Measurements from ENCODE around the gene MRNIP.

Gene MRNIP

GRCh38 chr5:179797741-179798140 is 60.9 kb downstream of the MRNIP start:
- peaks cover 50% of the 10 kb centered on the region for H3K36me3 ChIP-seq (ENCODE audit: insufficient read depth, insufficient read length, low read length)
- no peaks in the 10 kb centered on the region for H3K9me3 ChIP-seq (ENCODE audit: insufficient read depth, low read length)
- no peaks in the 10 kb centered on the region for H3K27me3 ChIP-seq (ENCODE audit: insufficient read depth, insufficient read length)
- TF ChIP-seq YY1 (IDR thresholded peaks at IDR 0.05; ENCODE audit: insufficient read depth, insufficient read length) (no peak), SUZ12 (IDR thresholded peaks at IDR 0.05; ENCODE audit: extremely low read depth, insufficient read depth, insufficient read length) (no peak), ZNF274 (IDR thresholded peaks at IDR 0.05; ENCODE audit: low read depth, low read length) (no peak)
- DNase-seq (ENCODE audit: low read depth, low spot score): no peak
- H3K9ac ChIP-seq (ENCODE audit: insufficient read length, low read depth): no peak overlapping the region
- no peak overlapping the region for H3K4me3 ChIP-seq (ENCODE audit: insufficient read length, low read depth)
- peaks cover 18% of the 10 kb centered on the region for H3K4me1 ChIP-seq (ENCODE audit: insufficient read depth, insufficient read length)

GRCh38 chr5:179796877-179797608 is 61.6 kb downstream of the MRNIP start:
- Histone ChIP-seq H3K4me1 (ENCODE audit: insufficient read depth, insufficient read length) (peaks cover 14% of the 10 kb centered on the region), H3K9ac (ENCODE audit: insufficient read length, low read depth) (peak overlapping the region; percentile 70), H3K9me3 (ENCODE audit: insufficient read depth, low read length) (no peaks in the 10 kb centered on the region), H3K4me3 (ENCODE audit: insufficient read length, low read depth) (peak overlapping the region; percentile 60), H3K27me3 (ENCODE audit: insufficient read depth, insufficient read length) (no peaks in the 10 kb centered on the region), H3K36me3 (ENCODE audit: insufficient read depth, insufficient read length, low read length) (peaks cover 48% of the 10 kb centered on the region)
- DNase-seq (ENCODE audit: low read depth, low spot score): no peak
- no peak for TF ChIP-seq SUZ12 (IDR thresholded peaks at IDR 0.05; ENCODE audit: extremely low read depth, insufficient read depth, insufficient read length)
- no peak for TF ChIP-seq ZNF274 (IDR thresholded peaks at IDR 0.05; ENCODE audit: low read depth, low read length)
- no peak for TF ChIP-seq YY1 (IDR thresholded peaks at IDR 0.05; ENCODE audit: insufficient read depth, insufficient read length)

GRCh38 chr5:179795863-179796833 is 62.5 kb downstream of the MRNIP start:
- H3K4me1 ChIP-seq (ENCODE audit: insufficient read depth, insufficient read length): peaks cover 13% of the 10 kb centered on the region
- H3K9ac ChIP-seq (ENCODE audit: insufficient read length, low read depth): peak overlapping the region; percentile 81
- H3K36me3 ChIP-seq (ENCODE audit: insufficient read depth, insufficient read length, low read length): peaks cover 44% of the 10 kb centered on the region
- no peaks in the 10 kb centered on the region for H3K9me3 ChIP-seq (ENCODE audit: insufficient read depth, low read length)
- peak overlapping the region; percentile 60 for H3K4me3 ChIP-seq (ENCODE audit: insufficient read length, low read depth)
- no peak for DNase-seq (ENCODE audit: low read depth, low spot score)
- no peak for TF ChIP-seq YY1 (IDR thresholded peaks at IDR 0.05; ENCODE audit: insufficient read depth, insufficient read length)
- TF ChIP-seq SUZ12 (IDR thresholded peaks at IDR 0.05; ENCODE audit: extremely low read depth, insufficient read depth, insufficient read length): no peak
- no peak for TF ChIP-seq ZNF274 (IDR thresholded peaks at IDR 0.05; ENCODE audit: low read depth, low read length)
- H3K27me3 ChIP-seq (ENCODE audit: insufficient read depth, insufficient read length): no peaks in the 10 kb centered on the region

- Histone ChIP-seq H3K9ac (ENCODE audit: insufficient read length, low read depth) (peak overlapping the region; percentile 81), H3K4me3 (ENCODE audit: insufficient read length, low read depth) (peak overlapping the region; percentile 60), H3K27me3 (ENCODE audit: insufficient read depth, insufficient read length) (no peaks in the 10 kb centered on the region), H3K36me3 (ENCODE audit: insufficient read depth, insufficient read length, low read length) (peaks cover 37% of the 10 kb centered on the region), H3K4me1 (ENCODE audit: insufficient read depth, insufficient read length) (peaks cover 13% of the 10 kb centered on the region), H3K9me3 (ENCODE audit: insufficient read depth, low read length) (no peaks in the 10 kb centered on the region)
- no peak for TF ChIP-seq ZNF274 (IDR thresholded peaks at IDR 0.05; ENCODE audit: low read depth, low read length)
- no peak for TF ChIP-seq SUZ12 (IDR thresholded peaks at IDR 0.05; ENCODE audit: extremely low read depth, insufficient read depth, insufficient read length)
- TF ChIP-seq YY1 (IDR thresholded peaks at IDR 0.05; ENCODE audit: insufficient read depth, insufficient read length): no peak
- DNase-seq (ENCODE audit: low read depth, low spot score): no peak
Measured at GRCh38 chr5:179795049-179795862, 63.4 kb downstream of the MRNIP start.

GRCh38 chr5:179794575-179794974 is 64.0 kb downstream of the MRNIP start:
- H3K4me3 ChIP-seq (ENCODE audit: insufficient read length, low read depth): no peak overlapping the region
- no peak for DNase-seq (ENCODE audit: low read depth, low spot score)

GRCh38 chr5:179794171-179794570 is 64.4 kb downstream of the MRNIP start:
- TF ChIP-seq YY1 (IDR thresholded peaks at IDR 0.05; ENCODE audit: insufficient read depth, insufficient read length): no peak
- no peak for TF ChIP-seq ZNF274 (IDR thresholded peaks at IDR 0.05; ENCODE audit: low read depth, low read length)
- no peak for TF ChIP-seq SUZ12 (IDR thresholded peaks at IDR 0.05; ENCODE audit: extremely low read depth, insufficient read depth, insufficient read length)
- Histone ChIP-seq H3K4me1 (ENCODE audit: insufficient read depth, insufficient read length) (peaks cover 11% of the 10 kb centered on the region), H3K9ac (ENCODE audit: insufficient read length, low read depth) (no peak overlapping the region), H3K9me3 (ENCODE audit: insufficient read depth, low read length) (no peaks in the 10 kb centered on the region), H3K27me3 (ENCODE audit: insufficient read depth, insufficient read length) (no peaks in the 10 kb centered on the region), H3K36me3 (ENCODE audit: insufficient read depth, insufficient read length, low read length) (peaks cover 26% of the 10 kb centered on the region), H3K4me3 (ENCODE audit: insufficient read length, low read depth) (no peak overlapping the region)
- DNase-seq (ENCODE audit: low read depth, low spot score): no peak

More at GRCh38 chr5:179794575-179794974, 64.0 kb downstream of the MRNIP start:
- TF ChIP-seq SUZ12 (IDR thresholded peaks at IDR 0.05; ENCODE audit: extremely low read depth, insufficient read depth, insufficient read length): no peak
- no peak for TF ChIP-seq YY1 (IDR thresholded peaks at IDR 0.05; ENCODE audit: insufficient read depth, insufficient read length)
- no peak for TF ChIP-seq ZNF274 (IDR thresholded peaks at IDR 0.05; ENCODE audit: low read depth, low read length)
- H3K27me3 ChIP-seq (ENCODE audit: insufficient read depth, insufficient read length): no peaks in the 10 kb centered on the region
- H3K4me1 ChIP-seq (ENCODE audit: insufficient read depth, insufficient read length): peaks cover 11% of the 10 kb centered on the region
- H3K9ac ChIP-seq (ENCODE audit: insufficient read length, low read depth): peak overlapping the region; percentile 81
- H3K36me3 ChIP-seq (ENCODE audit: insufficient read depth, insufficient read length, low read length): peaks cover 30% of the 10 kb centered on the region
- no peaks in the 10 kb centered on the region for H3K9me3 ChIP-seq (ENCODE audit: insufficient read depth, low read length)
